Dermis blood vessel endothelial cell (primary cell): Measurements from ENCODE around the gene DNAJB1. TPM values are rescaled to one million over a fixed set of nuclear protein-coding genes. Genes with fewer than 3 reads are reported as not detected.
"Not testable (repeated sequence)": the region's sequence is repeated elsewhere in the genome, so short reads cannot be mapped to it uniquely, and the experiment has no call there.

Source experiments
- DNase-seq: peaks from one replicate; pipeline ENCODE4 v3.0.0; 2010
- total RNA-seq: library from RNA; depleted of rRNA; stranded (reverse); fragments of >200 nt; gene quantifications from 2 replicates; pipeline ENCODE4 v1.2.3, GENCODE V29; 2014

Gene DNAJB1
- total RNA-seq: 29.5 and 39.5 TPM in 2 replicates

- peak; percentile 83 for DNase-seq
Measured at GRCh38 chr19:14517840-14518505, at the start of gene DNAJB1. TSS of gene DNAJB1 (minus strand) at chr19:14518397. CDS start at chr19:14518349, 48 bp downstream.

GRCh38 chr19:14567079-14567478 is 48.9 kb upstream of the DNAJB1 start:
- DNase-seq: no peak

- no peak for DNase-seq
Measured at GRCh38 chr19:14566712-14567077, 48.5 kb upstream of the DNAJB1 start.

- no peak for DNase-seq
Measured at GRCh38 chr19:14565765-14566711, 47.8 kb upstream of the DNAJB1 start.

GRCh38 chr19:14565298-14565679 is 47.1 kb upstream of the DNAJB1 start:
- DNase-seq: no peak

- DNase-seq: not testable (repeated sequence)
Measured at GRCh38 chr19:14564652-14565297, 46.6 kb upstream of the DNAJB1 start.

- peak; percentile 22 for DNase-seq
Measured at GRCh38 chr19:14563989-14564651, 45.9 kb upstream of the DNAJB1 start.

- DNase-seq: no peak
Measured at GRCh38 chr19:14563590-14563926, 45.4 kb upstream of the DNAJB1 start.

GRCh38 chr19:14562660-14563589 is 44.7 kb upstream of the DNAJB1 start:
- no peak for DNase-seq

GRCh38 chr19:14561847-14562351 is 43.7 kb upstream of the DNAJB1 start:
- DNase-seq: no peak

- no peak for DNase-seq
Measured at GRCh38 chr19:14561249-14561648, 43.1 kb upstream of the DNAJB1 start.

GRCh38 chr19:14560776-14561108 is 42.5 kb upstream of the DNAJB1 start:
- no peak for DNase-seq

- peak; percentile 42 for DNase-seq
Measured at GRCh38 chr19:14559916-14560775, 41.9 kb upstream of the DNAJB1 start.

GRCh38 chr19:14558370-14559066 is 40.3 kb upstream of the DNAJB1 start:
- DNase-seq: no peak

- DNase-seq: peak; percentile 93
Measured at GRCh38 chr19:14556662-14557188, 38.5 kb upstream of the DNAJB1 start.

- DNase-seq: peak; percentile 19
Measured at GRCh38 chr19:14555918-14556661, 37.9 kb upstream of the DNAJB1 start.

GRCh38 chr19:14554382-14554812 is 36.2 kb upstream of the DNAJB1 start:
- no peak for DNase-seq

GRCh38 chr19:14553939-14554243 is 35.7 kb upstream of the DNAJB1 start:
- DNase-seq: no peak
